OCI-LY7 (cell line): ENCODE data around the gene CFAP69.

Experiments used
- EZH2phosphoT487 ChIP-seq: fragments of 200-600 bp; sonication (generic); IDR thresholded peaks from 2 replicates; pipeline ENCODE4 v1.6.1; 2018; ENCODE audit warnings: low read depth, borderline replicate concordance, mild to moderate bottlenecking, mixed run types, antibody characterized with exemption, low read length, moderate library complexity, mixed read lengths
- TF ChIP-seq, protein P1 (sequence below): fragments of 200-600 bp; sonication (generic); conservative IDR thresholded peaks from 2 replicates; pipeline ENCODE4 v1.5.1; 2014; ENCODE audit warnings: mild to moderate bottlenecking, antibody characterized with exemption, low read length, moderate library complexity, mixed read lengths

DNA sequence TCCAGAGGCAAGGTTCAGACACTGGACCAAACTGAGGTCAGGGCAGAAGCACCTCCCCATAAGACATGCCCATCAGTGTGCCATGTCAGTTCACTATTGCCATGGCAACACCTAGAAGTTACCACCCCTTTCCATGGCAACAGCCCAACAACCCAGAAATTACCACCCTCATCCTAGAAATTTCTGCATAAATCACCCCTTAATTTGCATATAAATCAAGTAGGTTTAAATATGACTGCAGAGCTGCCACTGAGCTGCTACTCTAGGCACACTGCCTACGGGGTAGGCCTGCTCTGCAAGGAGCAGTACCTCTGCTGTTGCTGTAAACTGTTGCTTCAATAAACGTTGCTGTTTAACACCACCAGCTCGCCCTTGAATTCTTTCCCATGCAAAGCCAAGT, 20.8 kb upstream of the CFAP69 start:
- TF ChIP-seq, protein P1, sequence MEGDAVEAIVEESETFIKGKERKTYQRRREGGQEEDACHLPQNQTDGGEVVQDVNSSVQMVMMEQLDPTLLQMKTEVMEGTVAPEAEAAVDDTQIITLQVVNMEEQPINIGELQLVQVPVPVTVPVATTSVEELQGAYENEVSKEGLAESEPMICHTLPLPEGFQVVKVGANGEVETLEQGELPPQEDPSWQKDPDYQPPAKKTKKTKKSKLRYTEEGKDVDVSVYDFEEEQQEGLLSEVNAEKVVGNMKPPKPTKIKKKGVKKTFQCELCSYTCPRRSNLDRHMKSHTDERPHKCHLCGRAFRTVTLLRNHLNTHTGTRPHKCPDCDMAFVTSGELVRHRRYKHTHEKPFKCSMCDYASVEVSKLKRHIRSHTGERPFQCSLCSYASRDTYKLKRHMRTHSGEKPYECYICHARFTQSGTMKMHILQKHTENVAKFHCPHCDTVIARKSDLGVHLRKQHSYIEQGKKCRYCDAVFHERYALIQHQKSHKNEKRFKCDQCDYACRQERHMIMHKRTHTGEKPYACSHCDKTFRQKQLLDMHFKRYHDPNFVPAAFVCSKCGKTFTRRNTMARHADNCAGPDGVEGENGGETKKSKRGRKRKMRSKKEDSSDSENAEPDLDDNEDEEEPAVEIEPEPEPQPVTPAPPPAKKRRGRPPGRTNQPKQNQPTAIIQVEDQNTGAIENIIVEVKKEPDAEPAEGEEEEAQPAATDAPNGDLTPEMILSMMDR = no peak
- TF ChIP-seq EZH2phosphoT487 = no peak
